Measurements from ENCODE around the gene ALPI.

Gene ALPI

DNA sequence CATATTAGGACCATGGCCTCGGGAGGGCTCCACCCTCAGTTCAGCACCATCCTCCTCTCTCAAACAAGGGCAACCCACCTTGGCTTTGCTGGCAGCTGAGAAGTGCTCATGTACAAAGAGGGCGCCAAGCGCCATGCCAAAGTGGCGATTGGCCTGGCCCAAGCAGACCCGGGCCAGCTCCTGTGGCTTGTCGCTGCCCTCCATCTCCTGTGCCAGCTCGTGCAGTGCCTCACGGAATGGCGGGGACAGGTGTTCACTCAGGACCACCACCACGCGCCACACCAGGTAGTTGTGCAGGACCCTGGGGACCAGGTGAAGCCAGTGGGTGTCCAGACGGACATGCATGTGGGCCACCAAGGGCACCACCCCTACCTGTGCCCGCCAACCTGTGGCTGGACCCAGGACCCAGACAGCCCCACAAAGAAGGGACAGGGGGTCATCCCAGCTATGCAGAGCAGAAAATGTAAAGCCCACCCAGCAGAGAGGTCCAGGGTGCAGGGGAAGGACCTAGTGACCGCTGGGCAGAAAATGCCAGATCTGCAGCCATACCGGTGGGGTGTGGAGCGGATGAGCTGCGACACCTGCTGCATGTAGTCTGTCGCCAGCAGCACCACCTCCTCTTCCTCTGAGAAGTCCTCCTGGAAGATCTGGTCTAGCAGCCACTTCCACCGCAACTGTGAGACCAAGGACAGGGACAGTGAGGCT, 28.1 kb downstream of the ALPI start:
- TF ChIP-seq JUND (IDR thresholded peaks at IDR 0.05; ENCODE audit: low read depth), result no peak
- in situ Hi-C loops (cut with HindIII; ENCODE audit: low pct_unique_long_range_greater_than_20kb, low sequenced_read_pairs), result no loop called here

DNA sequence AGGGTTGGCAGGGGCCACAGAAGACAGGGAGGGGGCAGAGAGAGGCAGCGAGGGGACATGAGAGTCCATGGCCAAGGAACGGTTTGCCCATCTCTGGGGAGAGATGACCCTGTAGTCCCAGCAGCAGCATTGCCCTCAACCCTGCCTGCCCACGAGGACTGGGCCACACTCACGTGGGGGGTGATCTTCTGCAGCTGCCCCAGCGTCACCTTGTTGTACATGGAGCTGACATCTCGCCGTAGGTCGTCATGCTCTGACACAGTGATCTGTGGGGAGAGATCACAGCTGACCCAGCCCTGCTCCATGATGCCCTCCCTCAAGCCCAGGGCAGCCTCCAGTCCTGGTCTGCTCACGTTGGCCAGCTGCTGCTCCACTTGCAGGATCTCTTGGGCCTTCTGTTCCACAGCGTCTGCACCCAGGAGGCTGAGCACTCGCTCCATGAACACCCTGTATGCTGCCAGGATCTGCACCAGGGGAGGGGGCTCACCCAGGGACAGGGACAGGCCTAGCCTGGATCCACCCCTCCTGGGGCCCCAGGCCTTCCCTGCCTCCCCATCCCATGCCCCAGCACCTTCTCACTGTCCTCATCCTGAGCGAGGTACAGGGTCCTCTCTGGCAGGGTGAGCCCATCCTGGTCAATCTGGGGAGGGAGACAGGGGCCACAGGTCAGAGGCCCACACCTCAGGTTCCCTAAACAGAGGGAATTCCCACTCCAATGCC, 28.8 kb downstream of the ALPI start:
- in situ Hi-C loops (cut with HindIII; ENCODE audit: low pct_unique_long_range_greater_than_20kb, low sequenced_read_pairs), result no loop called here
- no peak for TF ChIP-seq JUND (IDR thresholded peaks at IDR 0.05; ENCODE audit: low read depth)
- DNase-seq (ENCODE audit: low read depth in 1 of 2, low spot score in 1 of 2), result no peak

More for the DNA sequence above, 28.1 kb downstream of the ALPI start:
- no peak for DNase-seq (ENCODE audit: low read depth in 1 of 2, low spot score in 1 of 2)

DNA sequence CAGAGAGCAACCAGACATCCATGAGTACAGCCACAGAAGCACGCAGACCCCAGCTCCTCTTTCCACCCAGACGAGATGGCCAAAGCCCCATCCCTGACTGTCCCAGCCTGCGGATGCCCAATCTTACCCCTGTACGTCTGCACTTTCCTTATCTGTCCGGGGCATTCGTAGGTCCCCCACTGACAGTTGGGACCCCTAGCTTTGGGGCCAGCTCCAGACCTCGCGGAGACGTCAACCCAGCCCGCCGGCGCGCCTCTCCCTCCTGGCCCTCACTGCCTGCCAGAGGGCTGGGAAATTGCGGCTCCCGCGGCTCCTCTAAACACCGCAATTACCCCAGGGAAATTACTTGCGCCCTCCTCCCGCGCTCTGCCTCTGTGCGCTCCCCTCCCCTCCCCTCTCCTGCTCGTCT, 29.4 kb downstream of the ALPI start:
- in situ Hi-C loops (cut with HindIII; ENCODE audit: low pct_unique_long_range_greater_than_20kb, low sequenced_read_pairs), result no loop called here
- TF ChIP-seq JUND (IDR thresholded peaks at IDR 0.05; ENCODE audit: low read depth), result no peak
- no peak for DNase-seq (ENCODE audit: low read depth in 1 of 2, low spot score in 1 of 2)

DNA sequence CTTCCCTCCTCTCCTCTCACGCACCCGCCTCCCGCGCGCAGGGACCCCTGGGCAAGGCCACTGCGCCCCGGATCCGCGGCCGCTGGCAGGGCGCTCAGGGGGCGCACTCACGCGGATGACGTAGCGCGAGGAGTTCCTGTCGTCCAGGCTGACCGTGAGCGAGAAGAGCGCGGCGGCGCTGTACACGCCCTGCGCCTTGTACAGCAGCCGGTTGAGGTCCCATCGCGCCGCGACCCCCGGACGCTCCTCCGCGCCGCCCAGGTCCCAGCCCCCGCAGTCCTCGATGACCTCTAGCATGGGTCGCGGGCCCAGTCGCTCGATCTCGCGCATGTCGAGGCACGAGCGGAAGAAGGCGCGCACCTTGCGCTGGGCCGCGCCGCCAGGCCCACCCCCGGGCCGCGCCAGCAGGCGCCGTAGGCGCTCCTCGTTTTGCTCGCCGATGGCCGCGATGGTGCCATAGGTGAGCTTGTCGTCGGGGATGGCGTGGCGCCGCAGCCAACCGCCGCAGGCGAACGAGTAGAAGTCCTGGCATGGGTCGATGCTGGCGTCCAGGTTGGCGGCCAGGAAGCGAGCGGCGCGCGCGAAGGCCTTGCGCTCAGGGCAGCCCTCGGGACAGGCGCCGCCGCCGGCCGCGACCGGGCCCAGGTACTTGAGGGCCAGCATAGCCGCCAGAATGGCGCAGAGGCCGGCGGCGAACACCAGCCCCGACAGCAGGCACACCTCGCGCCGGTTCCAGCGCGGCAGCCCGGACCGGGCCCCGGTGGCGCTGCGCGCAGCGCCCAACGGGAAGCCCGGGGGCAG, 30.0 kb downstream of the ALPI start:
- in situ Hi-C loops (cut with HindIII; ENCODE audit: low pct_unique_long_range_greater_than_20kb, low sequenced_read_pairs), result no loop called here
- TF ChIP-seq JUND (IDR thresholded peaks at IDR 0.05; ENCODE audit: low read depth), result no peak
- no peak for DNase-seq (ENCODE audit: low read depth in 1 of 2, low spot score in 1 of 2)

DNA sequence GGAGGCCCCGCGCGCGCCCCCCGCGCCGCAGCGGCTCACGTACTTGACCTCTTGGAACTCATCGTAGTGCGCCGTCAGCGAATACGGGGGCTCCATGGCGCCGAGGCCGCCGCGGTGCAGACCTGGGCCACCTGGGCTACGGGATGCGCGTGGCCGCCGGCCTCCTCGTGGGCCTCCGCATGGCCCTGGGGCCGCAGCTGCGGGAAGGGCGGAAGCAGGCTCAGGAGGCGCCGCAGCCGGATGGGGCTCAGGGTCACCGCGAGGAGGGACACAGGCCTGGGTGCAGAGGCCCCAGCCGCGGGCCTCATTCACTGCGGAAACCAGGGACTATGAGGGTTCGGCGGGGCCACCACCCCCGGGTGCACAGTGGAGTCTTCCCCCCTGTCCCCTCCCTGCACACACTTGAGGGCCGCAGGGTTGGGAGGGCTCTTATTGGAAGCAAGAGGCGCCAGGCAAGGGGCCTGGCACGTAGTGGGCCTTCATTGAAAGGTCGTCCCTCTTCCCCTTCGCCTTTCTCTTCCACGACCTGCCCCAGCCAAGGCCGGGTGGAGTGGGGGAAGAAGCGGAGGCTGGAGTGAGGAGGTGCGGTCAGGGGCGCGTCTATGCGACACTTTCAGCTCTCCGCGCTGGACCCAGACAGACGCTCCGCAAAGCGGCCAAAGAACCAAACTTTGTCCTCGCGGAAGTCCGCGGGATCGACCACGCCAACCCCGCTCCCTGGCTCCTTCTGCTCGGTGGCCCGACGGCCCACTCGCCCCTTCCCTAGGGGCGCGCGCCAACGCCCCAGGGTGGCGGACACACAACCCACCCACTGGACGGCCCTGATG, 30.8 kb downstream of the ALPI start:
- DNase-seq (ENCODE audit: low read depth in 1 of 2, low spot score in 1 of 2), result no peak
- TF ChIP-seq JUND (IDR thresholded peaks at IDR 0.05; ENCODE audit: low read depth), result no peak
- in situ Hi-C loops (cut with HindIII; ENCODE audit: low pct_unique_long_range_greater_than_20kb, low sequenced_read_pairs), result no loop called here

DNA sequence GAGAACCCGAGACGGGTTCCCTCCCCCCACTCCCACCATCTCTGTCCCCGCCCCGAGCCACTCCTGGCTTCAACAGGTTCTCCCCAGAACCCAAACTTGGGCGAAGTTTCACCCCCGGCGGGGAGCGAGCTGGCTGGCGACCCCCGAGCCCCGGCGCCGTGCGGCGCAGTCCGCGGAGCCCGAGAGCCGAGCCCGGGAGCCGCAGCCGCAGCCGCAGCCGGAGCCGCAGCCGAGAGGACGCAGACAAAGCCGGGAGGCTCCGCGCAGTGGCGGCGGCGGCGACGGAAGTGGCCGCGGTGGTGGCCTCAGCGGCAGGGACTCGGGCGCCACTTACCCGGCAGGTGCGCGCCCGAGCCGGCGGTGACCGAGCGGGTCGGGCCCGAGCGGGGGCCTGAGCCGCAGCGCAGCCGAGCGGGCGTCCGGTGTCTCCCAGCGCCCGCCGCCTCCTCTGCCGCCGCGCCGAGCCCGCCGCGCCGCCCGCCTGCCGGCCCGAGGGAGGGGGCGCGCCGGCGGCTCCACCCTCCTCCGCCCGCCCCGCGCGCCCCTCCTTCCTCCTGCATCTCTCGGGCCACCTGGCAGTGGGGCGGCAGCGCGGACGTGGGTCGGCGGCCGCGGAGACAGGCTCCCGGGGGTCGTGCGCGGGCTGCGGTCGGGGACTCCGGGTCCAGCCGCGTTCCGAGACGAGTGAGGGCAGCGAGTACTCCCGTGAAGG, 31.6 kb downstream of the ALPI start, which contains the start of gene ECEL1:
ECEL1 (minus strand) TSS at position 450 of the 712 bp plus-strand sequence. CDS start 1,181 bp downstream, outside the sequence.
- in situ Hi-C loops (cut with HindIII; ENCODE audit: low pct_unique_long_range_greater_than_20kb, low sequenced_read_pairs), result no loop called here
- TF ChIP-seq JUND (IDR thresholded peaks at IDR 0.05; ENCODE audit: low read depth), result no peak
- DNase-seq (ENCODE audit: low read depth in 1 of 2, low spot score in 1 of 2), result no peak

DNA sequence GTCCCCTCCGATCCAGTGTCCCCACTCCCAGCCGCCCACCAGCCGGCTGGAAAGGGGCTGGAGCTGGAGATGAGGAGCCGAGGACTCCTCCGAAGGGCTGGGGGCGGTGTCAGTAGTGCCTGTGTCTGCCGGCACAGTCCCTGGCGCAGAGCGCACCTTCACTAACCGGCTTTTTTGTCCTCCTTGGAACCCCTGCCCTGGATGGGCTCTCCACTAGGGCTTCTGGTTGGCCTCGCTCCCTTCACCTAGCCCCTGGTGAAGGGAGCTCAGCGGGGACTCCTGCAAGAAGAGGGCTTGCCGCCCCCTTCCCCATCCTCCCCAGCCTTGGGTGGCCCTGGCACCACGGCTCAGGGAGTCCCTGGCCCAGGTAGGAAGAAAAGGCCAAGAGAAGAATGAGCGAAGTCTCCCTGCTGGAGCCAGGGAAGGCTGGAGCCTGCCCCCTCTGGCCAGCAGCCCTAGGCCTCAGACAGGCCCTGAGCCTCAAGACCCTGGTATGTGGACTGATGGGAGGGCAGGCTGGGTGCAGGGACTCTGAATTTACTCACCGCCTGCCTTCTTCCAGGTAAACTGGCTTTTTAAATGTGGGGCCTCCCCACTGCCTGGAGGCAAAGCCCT, 32.3 kb downstream of the ALPI start:
- TF ChIP-seq JUND (IDR thresholded peaks at IDR 0.05; ENCODE audit: low read depth), result no peak
- no peak for DNase-seq (ENCODE audit: low read depth in 1 of 2, low spot score in 1 of 2)
- in situ Hi-C loops (cut with HindIII; ENCODE audit: low pct_unique_long_range_greater_than_20kb, low sequenced_read_pairs), result no loop called here

DNA sequence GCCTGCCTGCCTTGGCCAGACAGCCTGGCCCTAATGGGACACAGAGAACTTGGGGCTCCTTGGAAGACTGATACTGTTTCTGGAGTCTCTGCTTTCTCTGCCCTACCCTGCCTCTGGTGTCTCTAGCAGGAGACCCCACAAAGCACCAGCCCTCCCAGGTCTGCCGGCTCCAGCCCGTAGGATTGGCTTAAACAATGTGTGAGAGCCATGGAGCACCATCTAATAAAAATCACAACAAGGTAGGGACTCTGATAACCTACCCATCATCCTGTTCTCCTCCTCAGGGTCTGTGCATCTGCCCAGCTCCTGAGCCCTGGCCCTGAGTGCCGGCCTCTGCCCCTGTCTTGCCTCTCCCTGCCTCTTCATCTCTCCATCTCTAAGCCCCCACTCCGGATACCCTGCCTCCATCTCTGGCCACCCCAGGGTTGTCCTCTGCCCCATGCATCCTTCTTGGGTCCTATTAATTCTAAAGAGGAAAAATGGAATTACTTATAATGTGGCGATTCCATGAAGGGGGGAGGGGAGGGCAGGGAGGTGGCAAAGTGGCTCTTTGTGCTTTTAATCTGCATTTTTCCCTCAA, 32.9 kb downstream of the ALPI start:
- no peak for TF ChIP-seq JUND (IDR thresholded peaks at IDR 0.05; ENCODE audit: low read depth)
- in situ Hi-C loops (cut with HindIII; ENCODE audit: low pct_unique_long_range_greater_than_20kb, low sequenced_read_pairs), result no loop called here

DNA sequence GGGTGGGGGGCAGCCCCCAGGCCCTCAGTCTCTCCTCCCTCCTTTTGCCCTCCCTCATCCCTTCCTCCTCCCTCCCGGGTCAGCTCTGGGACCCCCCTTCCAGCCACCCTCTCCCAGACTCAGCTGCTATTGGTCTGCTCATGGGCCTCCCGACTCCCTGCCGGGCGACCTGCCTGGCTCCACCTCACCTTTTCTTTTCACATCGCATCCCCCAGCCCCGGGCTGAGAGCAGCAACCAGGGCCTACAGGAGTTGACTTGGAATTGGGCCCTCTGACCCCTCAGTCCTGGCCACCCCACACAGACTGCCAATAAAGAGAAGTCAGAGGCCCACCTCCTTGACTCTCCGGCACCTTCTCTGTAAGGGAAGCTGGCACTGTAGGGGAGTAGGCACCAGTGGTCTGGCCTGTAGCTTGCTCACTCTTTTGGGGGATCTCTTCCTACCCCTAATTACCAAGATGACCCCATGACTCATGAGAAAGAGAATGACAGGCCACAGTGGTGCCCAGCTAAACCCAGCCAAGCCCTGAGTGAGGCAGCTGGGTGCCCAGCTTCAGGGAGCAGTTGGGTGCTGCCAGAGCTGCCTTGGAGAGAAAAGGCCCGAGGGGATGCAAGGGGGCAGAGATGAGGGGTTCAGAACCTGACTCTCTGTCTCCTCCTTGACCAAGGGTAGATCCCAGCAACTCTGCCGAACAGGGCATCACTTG, 33.7 kb downstream of the ALPI start:
- no peak for TF ChIP-seq JUND (IDR thresholded peaks at IDR 0.05; ENCODE audit: low read depth)
- in situ Hi-C loops (cut with HindIII; ENCODE audit: low pct_unique_long_range_greater_than_20kb, low sequenced_read_pairs), result no loop called here
- no peak for DNase-seq (ENCODE audit: low read depth in 1 of 2, low spot score in 1 of 2)

More for the DNA sequence above, 32.9 kb downstream of the ALPI start:
- DNase-seq (ENCODE audit: low read depth in 1 of 2, low spot score in 1 of 2), result no peak

All from T47D (cell line).